Hepatocyte (in vitro differentiated cells): ENCODE measurements around the gene MORC1.

ENCODE experiments used
- CTCF ChIP-seq: fragments of 200-600 bp; sonication (generic); IDR thresholded peaks from 2 replicates; pipeline ENCODE4 v1.5.1; 2016; ENCODE audit warnings: antibody characterized with exemption, mild to moderate bottlenecking; ENCODE audit not compliant: poor library complexity
- EZH2 ChIP-seq: fragments of 200-600 bp; sonication (generic); IDR thresholded peaks from 2 replicates; pipeline ENCODE4 v1.6.1; 2016; ENCODE audit warnings: antibody characterized with exemption, mild to moderate bottlenecking, borderline replicate concordance

- TF ChIP-seq EZH2 (no peak), CTCF (no peak)
Observed at GRCh38 chr3:109072194-109072593, 45.7 kb downstream of the MORC1 start.
